Activated B cell treated with CpG ODN at 0.5 μM for 24 hours (primary cell): ENCODE measurements around the gene VPS25. TPM values are rescaled to one million over a fixed set of nuclear protein-coding genes. Genes with fewer than 3 reads are reported as not detected.

ENCODE experiments used
- ATAC-seq: fragments of 200-7000 bp; cut with Tn5 transposase; one replicate; pipeline ENCODE4 v1.10.0; 2021; ENCODE audit warnings: low read depth, mild to moderate bottlenecking, moderate library complexity
- CTCF ChIA-PET: fragments of 350-600 bp; sonication (Branson Sonifier 250); formaldehyde crosslinking; loops from one replicate; lab custom pipeline; 2021; ENCODE audit warnings: antibody characterized with exemption; lab: Charles Lee
- POLR2A ChIA-PET: fragments of 350-600 bp; sonication (Branson Sonifier 250); formaldehyde crosslinking; loops from one replicate; lab custom pipeline; 2021; ENCODE audit warnings: antibody characterized with exemption; lab: Charles Lee
- DNase-seq: peaks from one replicate; pipeline ENCODE4 v3.0.0; 2022
- H3K27ac Mint-ChIP-seq: one replicate; pipeline ENCODE4 v1.8.0; 2020; ENCODE audit warnings: mixed read lengths
- H3K27me3 Mint-ChIP-seq: one replicate; pipeline ENCODE4 v1.8.0; 2021; ENCODE audit warnings: mixed read lengths
- H3K36me3 Mint-ChIP-seq: one replicate; pipeline ENCODE4 v1.8.0; 2021; ENCODE audit warnings: low read depth, mixed read lengths
- H3K4me1 Mint-ChIP-seq: one replicate; pipeline ENCODE4 v1.8.0; 2021; ENCODE audit warnings: mixed read lengths
- H3K4me3 Mint-ChIP-seq: one replicate; pipeline ENCODE4 v1.8.0; 2020; ENCODE audit warnings: mild to moderate bottlenecking, mixed read lengths
- H3K9me3 Mint-ChIP-seq: one replicate; pipeline ENCODE4 v1.8.0; 2020; ENCODE audit warnings: mixed read lengths
- CTCF ChIP-seq: fragments of 200-600 bp; IDR thresholded peaks from one replicate; pipeline ENCODE4 v1.8.0; 2022; ENCODE audit warnings: antibody characterized with exemption, mild to moderate bottlenecking
- intact Hi-C: fragments of 100-400 bp; cut with micrococcal nuclease; formaldehyde crosslinking; loops from one replicate; pipeline ENCODE4 v1.15.1; 2024
- total RNA-seq: library from RNA; stranded (reverse); gene quantifications from 2 replicates; pipeline ENCODE4 v1.2.3, GENCODE V29; 2022

The VPS25 gene
- total RNA-seq, 1 donor from 2014 or later = 49.8 TPM

- DNase-seq (no peak), ATAC-seq (no peak)
- ChIA-PET POLR2A (interaction anchor here (0.5 to 2.2 kb wide), 16 partner anchors 10 to 1442 kb away, joined by 3 to 12 read pairs (median 4); partner anchors contain the start of genes BECN1, RETREG3, TUBG1 and VPS25), CTCF (interaction anchor here (1.1 to 1.7 kb wide), 4 partner anchors 18 to 34 kb away, joined by 3 to 6 read pairs (median 4); partner anchors contain the start of genes RAMP2 and VPS25)
- TF ChIP-seq CTCF = no peak
- Mint-ChIP-seq H3K9me3 (no peaks in the 10 kb centered on the region), H3K27me3 (peaks cover 4% of the 10 kb centered on the region), H3K4me1 (peaks cover 28% of the 10 kb centered on the region), H3K4me3 (peak overlapping the region; percentile 96), H3K36me3 (peaks cover 10% of the 10 kb centered on the region), H3K27ac (peak overlapping the region; percentile 96)
- intact Hi-C loops = loop anchor here (1.0 to 10.0 kb wide), 4 partner anchors 20 to 241 kb away; partner anchors contain the start of genes BECN1, PTGES3L, RUNDC1 and VPS25
Observed at GRCh38 chr17:42743595-42744282, 29.5 kb upstream of the VPS25 start.

- no peak for TF ChIP-seq CTCF
- peaks cover 28% of the 10 kb centered on the region for H3K4me1 Mint-ChIP-seq
- peak; percentile 73 for ATAC-seq
- peak overlapping the region; percentile 96 for H3K27ac Mint-ChIP-seq
- H3K9me3 Mint-ChIP-seq = no peaks in the 10 kb centered on the region
- DNase-seq = no peak
- intact Hi-C loops = loop anchor here (1.0 to 10.0 kb wide), 4 partner anchors 19 to 240 kb away; partner anchors contain the start of genes BECN1, PTGES3L, RUNDC1 and VPS25
- ChIA-PET CTCF (interaction anchor here (1.1 to 1.7 kb wide), 3 partner anchors 19 to 34 kb away, joined by 3 to 6 read pairs (median 4); partner anchors contain the start of gene VPS25), POLR2A (interaction anchor here (0.5 to 2.2 kb wide), 9 partner anchors 11 to 166 kb away, joined by 3 to 12 read pairs (median 4); partner anchors contain the start of genes BECN1, RETREG3, TUBG1 and VPS25)
- H3K27me3 Mint-ChIP-seq = peaks cover 10% of the 10 kb centered on the region
- peak overlapping the region; percentile 96 for H3K4me3 Mint-ChIP-seq
- peaks cover 10% of the 10 kb centered on the region for H3K36me3 Mint-ChIP-seq
Observed at GRCh38 chr17:42744283-42744805, 28.9 kb upstream of the VPS25 start.

- POLR2A ChIA-PET = interaction anchor here (1.0 to 2.2 kb wide), 4 partner anchors 15 to 80 kb away, joined by 4 to 12 read pairs (median 8); partner anchors contain the start of genes BECN1 and VPS25
- Mint-ChIP-seq H3K27me3 (peaks cover 11% of the 10 kb centered on the region), H3K4me3 (peak within 1 kb of the TSS; percentile 96), H3K36me3 (peaks cover 10% of the 10 kb centered on the region), H3K27ac (peak within 1 kb of the TSS; percentile 96), H3K9me3 (no peaks in the 10 kb centered on the region), H3K4me1 (peaks cover 28% of the 10 kb centered on the region)
- ATAC-seq (peak; percentile 87), DNase-seq (peak; percentile 96)
- intact Hi-C loops = loop anchor here (1.0 to 10.0 kb wide), 5 partner anchors 18 to 240 kb away; partner anchors contain the start of genes BECN1, CNTD1, COA3 and PTGES3L
- TF ChIP-seq CTCF = no peak
- CTCF ChIA-PET = no interaction called here
Observed at GRCh38 chr17:42744806-42745617, 28.2 kb upstream of the VPS25 start, which contains the start of gene EZH1. Gene EZH1 (minus strand): TSS chr17:42745040. CDS start chr17:42728941, 16,099 bp downstream.

GRCh38 chr17:42748202-42748907, 24.9 kb upstream of the VPS25 start:
- ATAC-seq = no peak
- ChIA-PET POLR2A (interaction anchor here (1.7 kb wide), 1 partner anchor 25 kb away, joined by 5 read pairs; the partner anchor contains the start of gene VPS25), CTCF (no interaction called here)
- Mint-ChIP-seq H3K9me3 (no peaks in the 10 kb centered on the region), H3K27me3 (peaks cover 21% of the 10 kb centered on the region), H3K4me1 (peaks cover 17% of the 10 kb centered on the region), H3K36me3 (peaks cover 3% of the 10 kb centered on the region), H3K27ac (no peak overlapping the region), H3K4me3 (no peak overlapping the region)
- intact Hi-C loops = loop anchor here (10.0 kb wide), 1 partner anchor 236 kb away; the partner anchor contains the start of genes PTGES3L and RUNDC1
- DNase-seq = no peak
- no peak for TF ChIP-seq CTCF
